HUDEP-2 (cell line): Measurements from ENCODE around the gene GRM4.
A peak's percentile ranks its signal among the peaks of the same experiment; 100 is the strongest.

Source experiments
- DNase-seq, 76 experiments: peaks; one replicate each; lab custom pipeline; 2025; ENCODE audit not compliant: unreplicated experiment in 76 of 76; lab: John Stamatoyannopoulos, UW

GRM4 gene

DNA sequence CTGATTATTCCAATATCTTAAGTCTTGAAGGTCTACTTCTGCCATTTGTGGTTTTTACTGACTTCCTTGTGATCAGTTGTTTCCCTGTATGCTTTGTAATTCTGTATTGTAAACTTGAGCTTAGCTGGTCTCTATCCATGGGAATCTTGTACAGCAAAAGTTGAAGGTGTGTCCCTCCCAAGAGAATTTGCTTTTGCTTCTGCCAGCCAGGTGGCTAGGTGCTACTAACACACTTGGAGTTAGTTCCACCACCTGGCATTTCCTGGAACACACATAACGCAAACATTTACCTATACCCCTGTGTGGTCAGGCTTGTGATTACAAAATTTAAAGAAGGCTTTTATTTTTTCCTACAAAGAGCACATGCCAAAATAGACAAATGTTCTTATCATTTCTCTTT is 141.2 kb downstream of the GRM4 start:
- no peak for DNase-seq

GRCh38 chr6:34003962-34004361 is 141.9 kb downstream of the GRM4 start:
- no peak for DNase-seq

DNA sequence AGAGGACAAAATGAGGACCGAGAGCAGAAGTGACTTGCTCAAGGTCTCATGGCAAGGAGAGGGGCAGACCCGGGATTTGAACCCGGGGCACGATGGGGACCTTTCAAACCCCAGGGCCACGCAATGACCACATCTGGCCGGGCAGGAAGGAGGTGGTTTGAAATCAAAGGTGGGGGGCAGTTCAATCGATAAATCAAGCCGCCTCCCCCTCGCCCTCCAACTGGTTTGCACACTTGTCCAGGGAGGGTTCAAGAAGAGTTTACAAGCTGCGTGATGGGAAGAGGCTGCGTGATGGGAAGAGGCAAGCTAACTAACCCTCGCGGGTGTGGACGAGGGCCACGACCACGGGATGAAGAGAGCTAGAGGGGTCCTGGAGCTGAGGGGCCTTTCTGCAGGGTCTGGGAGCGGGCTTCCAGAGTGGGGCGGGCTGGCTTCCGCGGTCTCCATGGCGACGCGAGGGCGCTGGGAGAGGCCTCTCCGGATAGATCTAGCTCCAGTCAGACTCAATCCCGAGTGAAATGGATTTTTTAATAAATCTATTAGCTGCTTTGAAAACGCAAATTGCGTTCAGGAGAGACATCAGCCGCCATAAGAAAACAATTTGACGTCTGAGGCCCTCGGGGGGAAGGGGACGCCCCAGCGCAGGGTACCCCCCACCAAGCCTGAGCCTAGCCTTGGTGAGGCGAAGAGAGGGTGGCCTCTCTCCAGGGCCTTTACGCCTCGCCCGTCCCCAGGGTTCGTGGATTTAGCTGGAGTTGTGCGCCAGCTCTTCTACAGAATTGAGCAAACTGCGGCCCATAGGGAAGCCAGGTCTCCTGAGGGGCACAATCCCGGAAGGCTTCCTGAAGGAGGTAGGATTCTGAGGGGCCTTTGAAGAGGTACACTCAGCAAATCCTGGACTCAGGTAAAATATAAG is 143.9 kb downstream of the GRM4 start:
- no peak for DNase-seq

GRCh38 chr6:34000281-34000680 is 145.6 kb downstream of the GRM4 start:
- no peak for DNase-seq

DNA sequence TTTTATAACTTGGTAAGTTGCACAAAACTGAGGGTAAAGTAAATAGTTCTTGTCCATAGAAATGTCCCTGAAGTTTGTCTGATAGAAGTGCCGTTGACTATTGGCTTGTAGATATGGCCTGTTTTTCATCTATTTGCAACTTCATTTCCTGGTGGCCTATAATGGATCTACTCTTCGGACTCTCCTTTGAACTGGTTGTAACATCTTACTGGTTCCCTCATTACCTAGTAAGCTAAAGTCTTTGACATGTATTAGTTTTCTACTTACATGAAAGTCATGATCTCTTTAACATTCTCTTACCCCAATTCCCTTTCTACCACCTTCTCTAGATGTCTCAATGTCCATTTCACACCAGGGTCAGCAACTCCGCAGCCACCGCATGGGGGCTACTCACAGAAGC is 146.3 kb downstream of the GRM4 start:
- DNase-seq: no peak

GRCh38 chr6:33998660-33999059 is 147.2 kb downstream of the GRM4 start:
- DNase-seq: no peak

DNA sequence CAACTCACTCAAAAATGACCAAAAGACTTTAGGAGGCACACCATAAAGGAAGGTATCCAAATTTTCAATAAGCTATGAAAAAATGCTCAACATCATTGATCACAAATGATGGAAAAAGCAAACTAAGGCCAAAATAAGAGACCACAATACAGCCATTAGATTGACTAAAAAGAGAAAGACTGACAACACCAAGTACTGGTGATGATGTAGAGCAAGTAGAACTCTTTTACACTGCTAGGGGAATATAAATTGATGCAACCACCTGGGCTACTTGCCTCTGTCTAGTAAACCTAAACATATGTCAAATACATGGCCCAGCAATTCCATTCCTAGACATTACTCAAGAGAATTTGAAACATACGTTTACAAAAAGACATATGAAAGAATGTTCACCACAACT is 148.6 kb downstream of the GRM4 start:
- no peak for DNase-seq

DNA sequence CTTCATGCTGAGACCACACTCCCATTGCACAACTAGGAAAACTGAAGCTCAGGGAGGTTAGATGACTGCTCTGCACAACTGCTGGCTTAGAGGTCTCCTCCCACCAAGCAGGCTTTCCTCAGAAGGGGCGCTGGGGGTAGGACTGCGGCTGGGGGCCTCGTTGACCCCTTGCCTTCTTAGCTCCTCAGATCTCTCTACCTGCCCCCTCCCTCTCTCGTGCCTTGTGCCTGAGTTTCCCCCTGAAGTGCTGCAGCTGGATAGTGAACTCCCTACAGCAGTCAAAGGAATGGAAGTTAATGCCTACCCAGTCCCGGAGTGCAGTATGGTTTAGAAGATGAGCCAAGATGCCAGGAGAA is 149.8 kb downstream of the GRM4 start:
- no peak for DNase-seq

DNA sequence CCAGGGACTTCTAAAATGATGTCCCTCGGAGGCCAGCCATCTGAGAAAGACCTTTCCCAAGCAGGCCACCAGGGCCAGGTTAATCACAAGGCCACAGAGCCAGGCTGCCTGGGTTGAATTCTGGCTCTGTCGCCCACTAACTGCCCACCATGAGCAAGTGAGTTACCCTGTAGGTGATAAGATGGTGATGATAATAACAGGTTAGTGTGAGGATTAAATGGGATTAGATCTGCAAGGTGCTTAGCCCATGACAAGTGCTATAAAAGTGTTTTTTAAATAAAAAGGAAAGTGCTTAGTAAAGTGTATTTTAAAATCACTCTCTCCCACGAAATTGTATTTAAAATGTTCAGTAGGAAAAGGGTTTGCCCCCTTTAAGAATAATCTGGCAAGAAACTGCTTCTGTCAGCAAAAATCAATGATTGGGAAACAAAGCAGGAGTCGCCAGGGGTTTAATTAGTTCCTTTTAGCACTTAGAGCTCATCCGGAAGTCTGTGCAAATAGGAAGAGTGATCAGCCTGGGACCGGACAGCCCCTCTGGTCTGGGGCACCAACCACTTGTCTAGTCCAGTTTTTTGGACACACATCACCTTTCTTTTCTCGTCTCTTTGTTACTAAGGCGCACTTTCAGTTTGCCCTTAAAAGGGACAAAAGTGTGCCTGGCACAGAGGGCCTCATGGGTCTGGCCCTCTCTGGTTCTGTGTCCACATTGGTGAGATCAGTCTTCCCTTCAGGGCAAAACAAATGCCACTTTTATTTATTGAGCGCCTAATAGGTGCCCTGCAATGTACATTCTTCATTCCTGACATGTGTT is 150.4 kb downstream of the GRM4 start:
- no peak for DNase-seq

DNA sequence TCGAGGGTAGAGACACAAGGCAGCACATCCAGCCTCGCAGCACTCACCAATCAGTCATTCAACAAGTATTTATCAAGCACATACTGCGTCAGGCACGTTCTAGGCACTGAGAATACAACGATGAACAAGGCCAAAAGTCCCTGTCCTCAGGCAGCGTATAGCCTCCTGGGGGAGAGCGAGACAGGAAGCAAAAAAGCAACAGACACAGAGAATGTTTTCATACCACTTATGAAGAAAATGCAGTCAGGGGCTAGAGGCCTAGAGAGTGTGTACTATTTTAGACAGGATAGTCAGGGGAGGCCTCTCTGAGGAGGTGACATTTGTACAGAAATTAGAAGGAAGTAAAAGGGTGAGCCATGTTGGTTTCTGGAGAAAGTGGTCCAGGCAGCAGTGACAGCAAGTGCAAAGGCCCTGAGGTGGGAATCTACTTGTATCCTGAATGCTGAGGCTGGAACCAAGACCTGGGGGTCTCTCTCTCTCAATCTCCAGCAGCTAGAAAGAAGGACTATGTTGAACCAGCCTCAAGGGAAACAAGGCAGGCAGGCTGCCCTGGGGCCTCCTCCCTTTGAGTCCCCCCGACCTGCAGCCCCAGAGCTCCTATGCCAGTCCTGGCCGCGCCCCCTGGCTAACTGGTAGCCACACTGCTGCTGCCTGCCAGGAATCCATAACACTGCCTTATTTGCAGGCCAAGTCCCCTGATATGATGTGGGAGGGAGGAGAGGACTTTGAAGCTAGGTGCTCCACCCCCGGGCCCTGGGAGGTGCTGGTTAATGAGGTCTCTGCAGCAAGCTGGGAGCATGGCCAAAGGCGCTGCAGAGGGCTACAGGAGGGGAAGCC is 151.2 kb downstream of the GRM4 start:
- DNase-seq: peak in 10 of 76 experiments; percentile 2 to 39 (median 22)

GRCh38 chr6:33993653-33994471 is 152.0 kb downstream of the GRM4 start:
- no peak for DNase-seq

DNA sequence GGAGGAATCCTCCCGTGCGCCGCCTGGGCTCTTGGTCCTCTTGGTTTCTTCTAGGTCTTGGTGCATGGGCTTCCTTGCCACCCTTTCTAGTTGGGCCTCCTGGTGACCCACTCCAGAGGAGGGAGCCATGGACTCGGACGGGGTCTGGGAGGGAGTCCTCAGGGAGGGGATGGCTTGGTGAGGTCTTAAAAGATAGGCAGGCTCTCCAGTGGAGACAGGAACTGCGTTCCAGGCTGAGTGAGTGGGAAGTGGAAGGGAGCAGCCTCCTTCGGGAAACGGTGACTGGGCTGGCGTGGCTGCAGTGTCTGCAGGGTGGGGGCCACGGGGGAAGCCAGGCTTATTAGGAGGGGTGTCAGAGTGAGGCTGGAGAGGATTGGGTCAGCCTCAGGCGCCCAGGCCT is 152.8 kb downstream of the GRM4 start:
- DNase-seq: no peak

DNA sequence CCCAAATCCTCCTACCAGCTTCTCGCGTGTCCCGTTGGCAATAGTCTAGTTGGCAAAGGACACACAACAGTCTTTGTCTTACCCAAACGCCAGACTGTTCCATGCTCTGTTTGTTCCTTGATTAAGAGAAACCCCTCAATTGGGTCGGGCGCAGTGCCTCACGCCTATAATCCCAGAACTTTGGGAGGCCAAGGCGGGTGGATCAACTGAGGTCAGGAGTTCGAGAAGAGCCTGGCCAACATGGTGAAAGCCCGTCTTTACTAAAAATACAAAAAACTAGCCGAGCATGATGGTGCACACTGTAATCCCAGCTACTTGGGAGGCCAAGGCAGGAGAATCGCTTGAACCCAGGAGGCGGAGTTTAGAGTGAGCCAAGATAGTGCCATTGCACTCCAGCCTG is 153.7 kb downstream of the GRM4 start:
- DNase-seq: no peak

DNA sequence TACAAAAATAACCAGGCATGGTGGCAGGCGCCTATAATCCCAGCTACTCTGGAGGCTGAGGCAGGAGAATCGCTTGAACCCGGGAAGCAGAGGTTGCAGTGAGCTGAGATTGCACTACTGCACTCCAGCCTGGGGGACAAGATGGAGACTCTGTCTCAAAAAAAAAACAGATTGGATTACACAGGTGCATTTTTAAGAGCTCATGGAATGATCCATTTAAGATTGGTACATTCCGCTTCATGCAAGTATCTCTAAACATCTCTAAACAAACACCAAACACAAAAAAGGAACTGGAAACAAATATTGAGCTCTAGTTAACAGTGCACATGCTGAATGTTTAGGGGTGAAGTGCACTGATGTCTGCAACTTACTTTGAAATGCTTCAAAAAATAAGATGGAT is 154.3 kb downstream of the GRM4 start:
- no peak for DNase-seq

DNA sequence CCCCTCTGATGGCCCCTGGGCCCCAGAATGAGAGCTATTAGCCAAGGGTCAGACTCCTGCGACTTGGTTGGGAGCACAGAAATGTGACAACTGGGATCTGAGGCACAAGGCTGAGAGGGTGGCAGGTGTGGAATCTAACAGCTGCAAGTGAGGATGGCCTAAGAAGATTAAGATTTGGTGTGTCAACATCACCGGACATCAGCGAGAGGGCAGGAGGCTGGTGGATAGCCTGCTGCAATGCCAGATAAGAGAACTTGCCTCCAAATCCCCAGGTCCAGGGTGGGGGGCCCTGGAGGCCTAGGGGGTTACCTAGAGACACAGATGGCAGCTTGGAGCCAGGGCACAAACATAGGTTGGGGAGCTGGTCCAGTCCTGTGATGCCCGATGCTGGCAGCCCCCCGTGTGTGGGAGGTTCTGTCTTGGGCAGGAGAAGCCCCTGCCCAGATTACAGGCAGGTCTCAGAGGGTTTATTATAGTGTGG is 155.8 kb downstream of the GRM4 start:
- no peak for DNase-seq

DNA sequence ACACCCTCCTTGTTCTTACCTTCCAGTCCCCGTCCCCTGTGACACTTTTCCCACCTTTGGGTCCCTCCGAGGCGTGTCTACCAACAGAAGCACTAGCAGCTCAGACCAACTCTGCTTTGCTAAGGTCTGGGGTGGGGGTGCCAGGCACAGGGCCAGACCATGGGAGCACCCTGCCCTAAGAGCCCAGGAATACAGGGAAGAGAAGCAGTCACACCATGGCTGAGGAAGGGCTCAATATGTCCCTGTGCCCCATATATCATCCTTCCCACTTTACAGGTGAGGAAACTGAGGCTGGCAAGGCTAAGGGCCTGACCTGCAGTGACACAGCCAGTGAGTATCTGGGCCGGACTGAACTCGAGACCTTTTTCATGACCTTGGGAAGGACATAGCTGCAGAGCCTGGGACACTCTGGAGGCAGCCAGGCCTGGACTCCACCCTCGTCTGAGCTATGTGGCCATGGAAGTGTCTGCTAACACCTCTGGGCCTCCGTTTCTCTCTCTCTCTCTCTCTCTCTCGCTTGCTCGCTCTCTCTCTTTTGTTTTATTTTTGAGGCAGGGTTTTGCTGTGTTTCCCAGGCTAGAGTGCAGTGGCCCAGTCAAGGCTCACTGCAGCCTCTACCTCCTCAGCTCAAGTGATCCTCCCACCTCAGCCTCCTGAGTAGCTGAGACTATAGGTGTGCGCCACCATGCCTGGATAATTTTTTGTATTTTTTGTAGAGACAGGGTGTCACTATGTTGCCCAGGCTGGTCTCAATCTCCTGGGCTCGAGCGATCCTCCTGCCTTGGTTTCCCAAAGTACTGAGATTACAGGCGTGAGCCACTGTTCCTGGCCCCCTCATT is 156.7 kb downstream of the GRM4 start:
- DNase-seq: no peak

- DNase-seq: no peak
Measured at GRCh38 chr6:33988121-33989015, 157.5 kb downstream of the GRM4 start.

DNA sequence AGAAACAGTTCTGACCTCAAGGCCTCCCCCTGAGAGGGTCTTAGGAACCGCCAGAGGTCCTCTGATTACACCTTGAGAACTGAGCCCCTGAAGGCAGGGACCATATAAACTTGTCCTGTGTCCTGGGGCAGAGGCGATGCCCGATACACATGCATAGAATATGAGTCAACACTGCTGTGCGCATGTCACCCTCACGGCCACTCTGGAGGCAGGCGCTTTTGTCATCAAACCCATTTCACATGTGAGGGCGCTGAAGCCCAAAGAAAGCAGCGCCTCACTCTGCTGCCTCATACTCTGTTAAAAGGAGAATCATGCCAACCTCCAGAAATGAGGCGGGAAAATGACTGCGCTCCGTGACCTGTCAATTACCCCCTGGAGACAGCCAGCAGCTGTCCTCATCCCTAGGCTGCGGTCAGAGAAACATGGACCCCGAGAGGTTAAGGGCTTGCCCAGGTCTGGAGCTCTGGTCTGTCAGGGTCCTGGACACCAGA is 158.3 kb downstream of the GRM4 start:
- no peak for DNase-seq
